HG03064 (cell line): ENCODE data around the gene HEMGN.

Experiments
- ATAC-seq: cut with Tn5 transposase; IDR thresholded peaks from one replicate; pipeline ENCODE4 v1.9.1; 2021; ENCODE audit warnings: low read depth; ENCODE audit not compliant: unreplicated experiment

HEMGN gene

DNA sequence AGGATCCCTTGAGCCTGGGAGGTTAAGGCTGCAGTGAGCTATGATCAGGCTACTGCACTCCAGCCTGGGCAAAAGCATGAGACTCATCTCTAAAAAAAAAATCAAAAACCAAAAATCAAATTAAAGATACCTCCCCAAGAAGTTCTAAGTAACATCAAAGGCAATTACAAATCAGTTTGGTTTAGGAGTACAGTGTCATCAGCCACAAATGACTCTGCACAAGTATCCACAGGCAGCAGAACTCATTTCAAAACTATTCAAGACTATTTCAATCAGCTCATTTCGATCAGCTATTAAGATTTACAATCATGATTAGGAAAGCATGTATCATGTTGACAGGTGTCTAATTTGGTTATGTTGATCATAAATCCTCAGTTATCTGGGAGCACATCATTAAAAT is 34.8 kb downstream of the HEMGN start:
- no peak for ATAC-seq

DNA sequence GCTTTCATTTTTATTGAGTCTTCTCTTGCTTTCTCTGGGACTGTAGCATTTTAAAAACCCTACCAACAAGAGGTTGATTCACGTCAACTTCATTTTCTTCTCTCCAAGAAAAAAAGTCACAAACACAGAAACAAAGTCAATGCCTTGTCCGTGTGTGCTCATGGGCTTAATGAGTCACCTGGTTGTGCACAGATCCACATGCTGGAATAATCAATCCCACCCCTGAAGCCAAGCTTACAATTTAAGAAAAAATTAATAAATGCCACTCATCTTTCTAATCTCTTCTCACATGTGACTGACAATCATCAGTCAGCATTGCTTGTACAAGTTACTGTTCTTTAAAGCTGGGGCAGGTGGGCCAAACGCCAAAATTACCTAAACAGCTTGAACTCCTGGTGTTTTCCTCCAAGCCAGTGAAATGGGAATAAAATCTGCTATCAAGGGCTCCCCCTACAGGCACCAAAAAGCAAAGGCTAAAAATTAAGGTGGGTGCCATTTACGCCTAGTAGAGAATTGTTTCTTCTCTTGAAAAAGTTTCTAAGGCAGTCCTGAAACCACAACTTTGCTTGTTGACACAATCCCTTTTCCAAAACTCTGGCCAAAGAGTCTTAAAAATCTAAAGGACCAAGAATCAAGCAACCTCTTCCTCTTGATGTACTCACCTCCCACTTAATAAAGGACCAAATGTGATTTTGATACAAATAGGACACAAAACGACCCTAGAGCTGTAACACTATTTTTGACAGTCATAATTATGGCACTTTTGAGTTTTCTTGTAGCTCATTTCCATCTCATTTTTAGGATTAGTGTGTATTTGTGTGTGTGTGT is 37.0 kb downstream of the HEMGN start:
- ATAC-seq: no peak

DNA sequence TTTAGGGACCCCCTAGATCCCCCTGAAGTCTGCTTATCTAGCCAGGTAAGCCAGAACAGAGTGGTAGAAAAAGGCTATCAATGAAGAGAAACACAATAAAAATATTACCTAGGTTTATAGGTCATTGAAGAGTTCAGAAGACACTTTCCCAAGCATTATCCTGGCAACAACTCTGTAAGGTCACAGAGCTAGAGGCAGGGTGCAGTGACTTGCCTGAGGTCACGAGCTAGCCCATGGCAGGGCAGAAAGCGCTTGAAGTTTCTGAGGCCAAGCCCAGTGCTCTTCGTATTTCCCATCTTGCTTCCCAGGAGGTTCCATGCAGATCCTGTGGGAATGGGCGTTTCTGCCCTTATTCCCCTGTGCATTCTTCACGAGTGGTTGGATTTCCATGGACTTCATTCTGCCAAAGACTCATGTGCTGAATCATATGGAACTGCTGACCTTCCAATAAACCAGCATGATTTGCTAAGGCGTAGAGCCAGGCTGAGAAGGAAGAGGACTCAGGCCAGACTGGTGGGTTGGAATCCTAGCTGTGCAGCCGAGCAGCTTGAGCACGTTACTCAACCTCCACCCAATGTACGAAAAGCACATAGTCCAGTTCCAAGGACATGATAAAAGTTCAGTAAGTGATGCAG is 37.8 kb downstream of the HEMGN start:
- ATAC-seq: no peak

DNA sequence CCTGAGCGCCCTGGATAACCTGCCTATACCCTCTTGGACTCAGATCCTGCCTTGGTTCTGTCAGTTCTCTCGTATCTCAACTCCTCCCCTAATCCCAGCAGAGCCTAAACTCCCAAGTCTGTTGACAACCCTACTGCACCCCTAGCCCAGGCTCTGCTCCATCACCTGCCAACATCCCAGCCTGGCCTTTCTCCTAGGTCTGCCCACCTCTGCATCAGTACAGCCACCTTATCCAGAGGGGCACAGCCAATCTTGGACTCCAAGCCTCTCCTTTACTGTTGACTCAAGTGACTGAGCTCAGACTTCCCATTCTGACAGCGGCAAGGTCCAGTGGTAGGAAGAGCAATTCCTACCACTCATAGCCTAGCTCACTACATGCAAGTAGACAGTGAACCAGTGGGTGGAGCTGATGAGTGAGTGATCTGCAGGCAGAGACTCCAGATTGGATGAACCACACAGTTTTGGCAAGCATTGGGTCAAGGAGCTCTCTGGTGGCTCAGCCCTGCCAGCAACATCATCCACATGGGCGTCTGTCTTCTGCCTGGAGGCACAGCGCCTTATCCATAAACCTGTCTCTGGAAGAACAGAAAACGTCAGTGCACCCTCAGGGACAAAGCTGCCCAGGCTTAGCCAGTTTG is 42.2 kb downstream of the HEMGN start:
- ATAC-seq: no peak

DNA sequence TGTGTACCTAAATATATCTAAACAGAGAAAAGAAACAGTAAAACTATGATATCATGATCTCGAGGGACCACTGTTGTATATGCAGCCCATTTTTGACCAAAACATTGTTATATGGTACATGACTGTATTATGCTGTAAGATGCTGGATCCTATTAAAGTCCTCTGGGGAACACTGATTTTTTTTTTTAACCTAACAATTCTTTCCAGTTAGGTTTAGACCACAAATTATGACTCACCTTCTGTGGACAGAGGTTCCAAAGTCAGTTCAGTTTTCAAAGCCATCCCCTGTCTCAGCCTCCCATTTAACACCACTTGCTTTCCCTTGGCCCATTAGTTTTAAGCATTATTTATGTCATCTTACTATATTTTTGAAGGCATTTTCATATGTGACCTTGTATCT is 42.8 kb downstream of the HEMGN start:
- ATAC-seq: no peak

DNA sequence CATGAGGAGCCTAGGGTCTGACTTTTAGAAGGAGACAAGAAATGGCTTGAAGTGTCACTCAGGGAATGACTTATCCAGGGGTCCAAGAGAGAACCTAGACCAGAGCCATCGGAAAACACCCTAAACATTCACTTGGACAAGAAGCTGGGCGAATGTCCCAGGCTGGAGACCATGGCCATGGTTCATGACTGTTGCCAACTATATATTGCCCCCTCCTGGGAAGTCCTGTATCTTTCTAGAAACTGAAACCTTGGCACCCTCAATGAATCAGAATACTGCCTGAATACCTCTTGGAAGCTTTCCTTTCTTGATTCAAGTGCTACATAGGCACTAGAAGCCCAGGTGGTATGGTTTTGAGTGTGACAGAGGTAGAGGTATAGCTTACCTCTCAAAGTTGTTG is 45.6 kb downstream of the HEMGN start:
- ATAC-seq: no peak

DNA sequence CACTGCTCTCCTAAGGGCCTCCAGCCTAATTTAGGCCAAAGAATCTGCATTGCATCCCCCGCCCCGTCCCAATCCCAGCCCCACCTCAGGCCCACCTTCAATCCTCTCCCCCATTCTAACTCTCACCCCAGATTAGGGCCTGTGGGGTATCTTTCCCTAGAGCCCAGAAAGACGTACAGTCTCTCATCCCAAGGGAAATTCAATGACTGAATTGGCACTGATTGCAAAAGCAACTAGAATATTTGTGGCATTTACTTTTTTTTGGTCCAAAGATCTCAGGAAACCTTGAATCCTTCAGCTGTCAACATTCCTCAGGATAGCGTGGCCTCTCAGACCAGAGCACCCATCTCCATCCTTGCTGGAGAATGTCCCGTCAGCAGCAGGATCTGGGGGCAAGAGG is 46.2 kb downstream of the HEMGN start:
- no peak for ATAC-seq

DNA sequence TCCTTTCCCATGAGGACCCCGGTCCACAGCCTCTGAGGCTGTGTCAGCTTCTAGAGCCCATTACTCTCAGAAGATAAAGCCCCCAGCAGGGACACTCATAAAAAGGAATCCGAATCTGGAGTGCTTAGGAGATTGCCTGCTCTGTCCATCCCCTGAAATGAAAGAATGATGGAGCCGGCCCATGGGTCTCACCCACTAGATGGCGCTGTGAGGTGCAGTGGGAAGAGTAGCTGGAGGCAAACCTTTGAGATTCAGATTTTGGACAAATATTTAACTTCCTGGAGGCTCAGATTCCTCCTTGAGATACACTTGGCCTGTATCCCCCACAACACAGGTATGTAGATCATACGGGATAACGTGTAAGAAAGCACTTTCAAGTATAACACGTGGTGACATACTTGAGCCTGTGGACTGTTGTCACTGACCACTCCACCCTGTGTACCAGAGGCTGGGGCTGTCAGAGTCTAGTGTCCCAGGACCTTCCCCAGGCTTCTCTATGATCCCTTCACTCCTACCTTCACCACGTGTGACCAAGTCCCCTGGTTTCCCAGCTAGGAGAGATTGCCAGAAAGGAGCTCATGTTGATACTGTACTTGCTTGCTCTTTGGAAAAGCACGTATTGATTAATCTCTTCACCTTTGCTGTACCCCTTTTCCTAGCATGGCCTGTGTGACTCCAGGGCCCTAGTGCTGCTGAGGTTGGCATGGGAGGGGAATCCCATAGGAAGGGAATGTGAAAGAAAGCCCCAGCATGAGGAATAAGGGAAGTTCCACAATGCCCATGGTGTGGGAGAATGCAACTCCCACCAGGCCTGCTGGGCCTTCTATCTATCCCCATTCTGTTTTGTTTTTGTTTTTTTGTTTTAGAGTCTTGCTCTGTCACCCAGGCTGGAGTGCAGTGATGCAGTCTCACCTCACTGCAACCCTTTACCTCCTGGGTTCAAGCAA is 47.8 kb downstream of the HEMGN start:
- ATAC-seq: no peak

DNA sequence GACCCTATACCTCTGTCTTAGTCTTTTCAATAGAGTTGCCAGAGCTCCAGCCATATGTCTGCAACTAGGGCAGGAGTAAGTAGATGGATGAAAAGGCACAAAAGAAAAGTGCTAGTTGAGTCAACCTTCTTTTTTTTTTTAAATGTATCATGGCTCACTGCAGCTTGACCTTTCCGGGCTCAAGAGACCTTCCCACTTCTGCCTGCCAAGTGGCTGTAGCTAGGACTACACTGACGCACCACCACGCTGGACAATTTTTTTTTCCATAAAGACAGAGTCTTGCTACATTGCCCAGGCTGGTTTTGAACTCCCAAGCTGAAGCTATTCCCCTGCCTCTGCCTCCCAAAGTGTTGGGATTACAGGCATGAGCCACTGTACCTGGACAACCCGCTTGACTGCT is 57.6 kb downstream of the HEMGN start:
- no peak for ATAC-seq
